C4-2B (cell line): ENCODE measurements around the gene ZBED3.

Experiments used
- CTCF ChIP-seq: fragments of 450-650 bp; conservative IDR thresholded peaks from 2 replicates; pipeline ENCODE4 v1.5.1; 2017; ENCODE audit warnings: mild to moderate bottlenecking
- ZFX ChIP-seq: fragments of 450-650 bp; IDR thresholded peaks from 2 replicates; pipeline ENCODE4 v1.6.1; 2017

GRCh38 chr5:77086689-77087483, at the start of gene ZBED3:
- TF ChIP-seq CTCF (peak; percentile 49), ZFX (peak; percentile 83)
